Activated T-helper 1 cell treated with anti-CD3 and anti-CD28 coated beads, Interleukin-12 subunit alpha, Interleukin-12 subunit beta, Interleukin-2, Interleukin-4 antibody, amounts not matched to agents 30 ng/mL and 10 ng/mL and 1 ng/mL, durations not matched to agents 14 hours and 24 hours and 36 hours (primary cell): ENCODE data around the gene CSN1S1. TPM values are rescaled to one million over a fixed set of nuclear protein-coding genes. Genes with fewer than 3 reads are reported as not detected.

Source experiments
- total RNA-seq: library from RNA; stranded (reverse); gene quantifications from 2 replicates; pipeline ENCODE4 v1.2.3, GENCODE V29; 2022

CSN1S1 gene
- total RNA-seq, 1 donor from 2014 or later: not detected

Other genes with a start within 250 kb of the CSN1S1 start
- gene SULT1B1, start 170.4 kb upstream of the CSN1S1 start, total RNA-seq: 0.17 and 0.26 TPM in 2 replicates
- gene SULT1E1, start 70.9 kb upstream of the CSN1S1 start, total RNA-seq: not detected in 2 replicates
- not detected in 2 replicates for gene CSN2, start 34.7 kb downstream of the CSN1S1 start, total RNA-seq
- not detected in 2 replicates for gene STATH, start 64.9 kb downstream of the CSN1S1 start, total RNA-seq
- not detected in 2 replicates for gene HTN3, start 97.4 kb downstream of the CSN1S1 start, total RNA-seq
- gene HTN1, start 119.4 kb downstream of the CSN1S1 start, total RNA-seq: not detected in 2 replicates
- not detected in 2 replicates for gene PRR27, start 223.2 kb downstream of the CSN1S1 start, total RNA-seq